GM12872 (cell line): ENCODE data around the gene ZNF732.

Source experiments
- CTCF ChIP-seq: IDR thresholded peaks from 3 replicates; pipeline ENCODE4 v1.5.1; 2011; ENCODE audit warnings: low read depth, mild to moderate bottlenecking, low read length, moderate library complexity; ENCODE audit not compliant: insufficient read depth

The ZNF732 gene

DNA sequence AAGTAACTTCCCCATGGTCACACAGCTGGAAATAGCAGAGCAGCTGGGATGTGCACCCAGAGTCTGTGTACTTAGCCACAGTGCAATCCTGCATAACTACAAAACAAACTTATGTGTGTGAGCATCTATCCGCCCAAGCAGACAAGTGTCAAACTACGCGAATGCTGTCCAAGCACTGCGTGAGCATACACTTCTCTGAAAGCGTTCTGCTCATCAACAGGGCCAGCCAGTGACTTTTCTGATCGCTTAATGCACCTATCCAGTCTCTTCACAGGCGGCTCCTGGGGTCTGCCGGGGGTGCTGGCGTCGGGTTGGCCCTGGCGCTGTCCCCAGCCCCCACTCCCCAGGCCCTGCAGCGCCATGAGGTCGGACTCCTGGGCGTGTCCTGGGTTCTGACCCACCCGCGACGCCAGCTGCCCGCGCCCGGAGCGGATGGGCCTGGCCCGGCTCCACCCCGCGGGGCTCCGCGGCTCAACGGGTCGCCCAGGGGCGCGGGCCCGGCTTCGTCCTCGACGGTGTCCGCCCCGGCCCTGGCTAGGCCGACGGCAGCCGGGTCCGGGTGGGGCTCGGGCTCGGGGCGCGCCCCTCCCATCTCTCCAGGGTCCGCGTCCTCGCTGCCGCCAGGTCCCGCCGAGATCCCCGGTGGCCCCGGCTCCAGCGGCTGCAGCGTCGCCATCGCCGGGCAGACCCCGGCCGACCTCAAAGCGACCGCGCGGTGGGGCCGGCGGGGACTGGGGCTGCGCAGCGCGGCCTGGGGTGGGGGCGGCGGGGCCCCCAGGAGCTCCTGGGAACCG lies 31.0 kb upstream of the ZNF732 start:
- TF ChIP-seq CTCF, result no peak

- no peak for TF ChIP-seq CTCF
These were observed 30.2 kb upstream of the ZNF732 start for GRCh38 chr4:335515-335914.

- no peak for TF ChIP-seq CTCF
These were observed 23.5 kb upstream of the ZNF732 start for GRCh38 chr4:328729-329128.

- TF ChIP-seq CTCF, result no peak
These were observed 9.1 kb upstream of the ZNF732 start for GRCh38 chr4:314296-314903.

DNA sequence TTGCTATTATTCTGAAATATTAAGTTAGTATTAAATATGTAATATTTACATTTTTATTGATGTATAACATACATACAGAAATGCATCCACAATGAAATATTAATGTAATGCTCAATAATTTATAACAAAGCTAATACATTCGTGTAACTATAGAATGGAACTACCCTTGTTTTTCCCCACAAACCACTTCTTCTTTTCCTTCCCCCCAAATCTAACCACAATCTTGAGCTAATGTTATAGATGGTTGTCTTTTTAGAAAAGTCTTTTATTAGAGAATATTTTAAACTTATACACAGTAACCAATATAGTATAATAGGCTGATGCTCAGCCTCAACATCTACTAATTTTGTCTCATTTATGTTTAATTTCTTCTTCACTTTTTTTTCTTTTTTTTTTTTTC lies 4.5 kb upstream of the ZNF732 start:
- no peak for TF ChIP-seq CTCF

DNA sequence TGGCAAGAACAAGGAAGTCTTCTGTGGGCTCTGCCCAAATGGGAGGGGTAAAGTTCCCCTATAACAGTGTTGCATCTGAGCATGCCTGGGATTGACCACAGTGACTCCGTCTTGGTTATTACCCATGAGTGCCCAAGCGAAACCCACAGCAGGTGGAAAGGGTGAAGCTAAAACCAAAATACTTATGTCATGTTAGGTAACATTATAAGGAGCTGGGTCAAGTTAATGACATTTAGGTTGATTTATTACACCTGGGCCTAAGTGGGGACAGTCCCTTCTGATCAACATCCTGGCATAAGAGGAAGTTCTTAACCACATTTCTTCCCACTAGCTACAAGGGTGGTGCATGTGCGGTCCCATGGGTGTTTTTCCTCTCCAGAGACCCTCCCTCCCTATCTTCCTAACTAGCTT lies 1.3 kb upstream of the ZNF732 start:
- TF ChIP-seq CTCF, result no peak

- TF ChIP-seq CTCF, result no peak
These were observed 2.9 kb downstream of the ZNF732 start for GRCh38 chr4:302381-302780.
